ENCODE data around the gene ATP5ME. TPM values are rescaled to one million over a fixed set of nuclear protein-coding genes. Genes with fewer than 3 reads are reported as not detected.

The ATP5ME gene
- total and polyA plus RNA-seq, 2 donors (not counting 1 experiment from before 2014, with no cell fraction given), result 257 to 356 TPM

GRCh38 chr4:681736-682451 lies 7.8 kb upstream of the ATP5ME start:
- Histone ChIP-seq H3K79me2 (ENCODE audit: control insufficient read depth, insufficient read depth, low read length) (no peaks in the 10 kb centered on the region), H3K4me2 (ENCODE audit: extremely low read depth, insufficient read depth, low read length) (no peak overlapping the region), H4K20me1 (ENCODE audit: control insufficient read depth, extremely low read depth, insufficient read depth, low read length) (no peaks in the 10 kb centered on the region), H3K36me3 (ENCODE audit: control insufficient read depth, insufficient read depth, low read length) (no peaks in the 10 kb centered on the region), H3K27me3 (ENCODE audit: control insufficient read depth, insufficient read depth, low read length) (no peaks in the 10 kb centered on the region), H3K9ac (ENCODE audit: insufficient read depth, low read length) (no peak overlapping the region), H3K4me3 (replicated peaks in 1 of 4; ENCODE audit: control extremely low read depth in 1 of 4, insufficient read depth in 1 of 4, low read depth in 3 of 4, low read length in 4 of 4) (no peak overlapping the region), H3K27ac (ENCODE audit: insufficient read depth, low read length) (no peak overlapping the region), H3K9me3 (ENCODE audit: control insufficient read depth, insufficient read depth, low read depth, low read length) (no peaks in the 10 kb centered on the region), H3K4me1 (ENCODE audit: control insufficient read depth, extremely low read depth, insufficient read depth, low read length) (peaks cover under 1% of the 10 kb centered on the region), H2AFZ (ENCODE audit: low read length) (no peak overlapping the region)
- DNase-seq (ENCODE audit: low read depth in 2 of 2), result no peak
- no peak for TF ChIP-seq EZH2 (IDR thresholded peaks at IDR 0.05; ENCODE audit: low read length, missing control alignments)
- TF ChIP-seq, protein P1, sequence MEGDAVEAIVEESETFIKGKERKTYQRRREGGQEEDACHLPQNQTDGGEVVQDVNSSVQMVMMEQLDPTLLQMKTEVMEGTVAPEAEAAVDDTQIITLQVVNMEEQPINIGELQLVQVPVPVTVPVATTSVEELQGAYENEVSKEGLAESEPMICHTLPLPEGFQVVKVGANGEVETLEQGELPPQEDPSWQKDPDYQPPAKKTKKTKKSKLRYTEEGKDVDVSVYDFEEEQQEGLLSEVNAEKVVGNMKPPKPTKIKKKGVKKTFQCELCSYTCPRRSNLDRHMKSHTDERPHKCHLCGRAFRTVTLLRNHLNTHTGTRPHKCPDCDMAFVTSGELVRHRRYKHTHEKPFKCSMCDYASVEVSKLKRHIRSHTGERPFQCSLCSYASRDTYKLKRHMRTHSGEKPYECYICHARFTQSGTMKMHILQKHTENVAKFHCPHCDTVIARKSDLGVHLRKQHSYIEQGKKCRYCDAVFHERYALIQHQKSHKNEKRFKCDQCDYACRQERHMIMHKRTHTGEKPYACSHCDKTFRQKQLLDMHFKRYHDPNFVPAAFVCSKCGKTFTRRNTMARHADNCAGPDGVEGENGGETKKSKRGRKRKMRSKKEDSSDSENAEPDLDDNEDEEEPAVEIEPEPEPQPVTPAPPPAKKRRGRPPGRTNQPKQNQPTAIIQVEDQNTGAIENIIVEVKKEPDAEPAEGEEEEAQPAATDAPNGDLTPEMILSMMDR (conservative IDR thresholded peaks at IDR 0.05 in 1 of 2, IDR thresholded peaks at IDR 0.05 in 1 of 2; ENCODE audit: low read depth in 1 of 2, low read length in 2 of 2), result no peak

- peak in 1 of 2 donors; percentile 37 for DNase-seq (ENCODE audit: low read depth in 2 of 2)
- peak overlapping the region; percentile 82 for H3K4me2 ChIP-seq (ENCODE audit: extremely low read depth, insufficient read depth, low read length)
- H2AFZ ChIP-seq (ENCODE audit: low read length), result no peak overlapping the region
Measured at GRCh38 chr4:680928-681645, 7.0 kb upstream of the ATP5ME start.

GRCh38 chr4:680551-680927 lies 6.5 kb upstream of the ATP5ME start:
- Histone ChIP-seq H2AFZ (ENCODE audit: low read length) (no peak overlapping the region), H3K27ac (ENCODE audit: insufficient read depth, low read length) (no peak overlapping the region), H3K36me3 (ENCODE audit: control insufficient read depth, insufficient read depth, low read length) (peaks cover 1% of the 10 kb centered on the region), H3K4me1 (ENCODE audit: control insufficient read depth, extremely low read depth, insufficient read depth, low read length) (no peaks in the 10 kb centered on the region), H3K27me3 (ENCODE audit: control insufficient read depth, insufficient read depth, low read length) (no peaks in the 10 kb centered on the region), H3K9me3 (ENCODE audit: control insufficient read depth, insufficient read depth, low read depth, low read length) (no peaks in the 10 kb centered on the region), H3K9ac (ENCODE audit: insufficient read depth, low read length) (no peak overlapping the region), H4K20me1 (ENCODE audit: control insufficient read depth, extremely low read depth, insufficient read depth, low read length) (no peaks in the 10 kb centered on the region), H3K4me2 (ENCODE audit: extremely low read depth, insufficient read depth, low read length) (peak overlapping the region; percentile 82), H3K79me2 (ENCODE audit: control insufficient read depth, insufficient read depth, low read length) (peaks cover under 1% of the 10 kb centered on the region), H3K4me3 (replicated peaks in 1 of 4; ENCODE audit: control extremely low read depth in 1 of 4, insufficient read depth in 1 of 4, low read depth in 3 of 4, low read length in 4 of 4) (peak overlapping the region in 1 of 4 experiments; percentile 52)
- no peak for DNase-seq (ENCODE audit: low read depth in 2 of 2)
- TF ChIP-seq EZH2 (IDR thresholded peaks at IDR 0.05; ENCODE audit: low read length, missing control alignments), result no peak
- TF ChIP-seq, protein P1 (conservative IDR thresholded peaks at IDR 0.05 in 1 of 2, IDR thresholded peaks at IDR 0.05 in 1 of 2; ENCODE audit: low read depth in 1 of 2, low read length in 2 of 2), result no peak

More at GRCh38 chr4:680928-681645, 7.0 kb upstream of the ATP5ME start:
- peak overlapping the region in 3 of 4 experiments; percentile 35 to 52 (median 41) for H3K4me3 ChIP-seq (replicated peaks in 1 of 4; ENCODE audit: control extremely low read depth in 1 of 4, insufficient read depth in 1 of 4, low read depth in 3 of 4, low read length in 4 of 4)
- no peaks in the 10 kb centered on the region for H3K36me3 ChIP-seq (ENCODE audit: control insufficient read depth, insufficient read depth, low read length)
- H3K9ac ChIP-seq (ENCODE audit: insufficient read depth, low read length), result peak overlapping the region; percentile 7
- no peaks in the 10 kb centered on the region for H3K27me3 ChIP-seq (ENCODE audit: control insufficient read depth, insufficient read depth, low read length)
- H3K79me2 ChIP-seq (ENCODE audit: control insufficient read depth, insufficient read depth, low read length), result no peaks in the 10 kb centered on the region
- no peaks in the 10 kb centered on the region for H3K9me3 ChIP-seq (ENCODE audit: control insufficient read depth, insufficient read depth, low read depth, low read length)
- TF ChIP-seq EZH2 (IDR thresholded peaks at IDR 0.05; ENCODE audit: low read length, missing control alignments), result no peak
- TF ChIP-seq, protein P1 (conservative IDR thresholded peaks at IDR 0.05 in 1 of 2, IDR thresholded peaks at IDR 0.05 in 1 of 2; ENCODE audit: low read depth in 1 of 2, low read length in 2 of 2), result no peak
- H4K20me1 ChIP-seq (ENCODE audit: control insufficient read depth, extremely low read depth, insufficient read depth, low read length), result no peaks in the 10 kb centered on the region
- no peaks in the 10 kb centered on the region for H3K4me1 ChIP-seq (ENCODE audit: control insufficient read depth, extremely low read depth, insufficient read depth, low read length)
- H3K27ac ChIP-seq (ENCODE audit: insufficient read depth, low read length), result no peak overlapping the region

All from fibroblast of lung (primary cell).